Measurements from ENCODE around the gene YWHAG. TPM values are rescaled to one million over a fixed set of nuclear protein-coding genes. Genes with fewer than 3 reads are reported as not detected.

YWHAG gene
- total RNA-seq, 4 donors from 2014 or later = 52.8 to 97.7 (median 66.3) TPM

DNA sequence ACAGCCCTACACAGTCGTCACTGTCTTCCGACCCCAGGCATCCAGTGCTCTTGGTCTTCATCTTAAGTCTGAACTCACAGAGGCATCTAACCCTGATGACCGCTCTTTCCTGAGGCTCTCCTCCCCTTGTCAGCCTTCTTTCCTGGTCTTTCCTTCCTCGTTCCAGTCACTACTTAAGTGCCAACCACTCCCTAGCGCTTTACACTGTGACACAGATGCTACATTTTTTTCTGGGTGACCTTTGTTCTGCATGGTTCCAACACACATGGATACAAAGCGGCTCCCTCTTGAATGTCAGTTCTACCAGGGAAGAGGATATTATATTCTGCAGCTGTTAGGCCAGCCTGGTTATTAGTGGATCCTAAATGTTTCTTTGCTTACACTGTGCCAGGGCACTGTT lies 12.7 kb downstream of the YWHAG start:
- WGBS, 2 donors = 88 to 97% methylated on average over 6 of the region's 6 CpGs
- Histone ChIP-seq H3K27me3 (no peaks in the 10 kb centered on the region), H3K36me3 (peaks cover 5 to 97% (median 28%) of the 10 kb centered on the region in 3 donors), H3K4me3 (no peak overlapping the region), H3K27ac (peak overlapping the region in 3 of 4 donors; percentile 35 to 54 (median 39)), H3K9me3 (no peaks in the 10 kb centered on the region), H3K4me1 (peaks cover 0 to 57% (median 12%) of the 10 kb centered on the region in 3 donors)
- TF ChIP-seq CTCF (IDR thresholded peaks at IDR 0.05) = no peak
- TF ChIP-seq POLR2A (IDR thresholded peaks at IDR 0.05) = no peak
- DNase-seq = no peak
- intact Hi-C loops (cut with DNase I) = no loop called here

- no peak for DNase-seq
- peaks cover 3 to 66% (median 25%) of the 10 kb centered on the region in 3 donors for H3K4me1 ChIP-seq
- TF ChIP-seq CTCF (IDR thresholded peaks at IDR 0.05) (no peak), POLR2A (IDR thresholded peaks at IDR 0.05) (no peak)
- WGBS, 2 donors = 91 to 94% methylated on average over 6 of the region's 6 CpGs
- intact Hi-C loops (cut with DNase I) = no loop called here
- no peak overlapping the region for H3K27ac ChIP-seq
- H3K4me3 ChIP-seq = no peak overlapping the region
- H3K27me3 ChIP-seq = no peaks in the 10 kb centered on the region
- no peaks in the 10 kb centered on the region for H3K9me3 ChIP-seq
- H3K36me3 ChIP-seq = peaks cover 5 to 88% (median 28%) of the 10 kb centered on the region in 3 donors
These were observed 14.9 kb downstream of the YWHAG start for GRCh38 chr7:76343931-76344321.

GRCh38 chr7:76343294-76343930 lies 15.4 kb downstream of the YWHAG start:
- no peak overlapping the region for H3K4me3 ChIP-seq
- TF ChIP-seq CTCF (IDR thresholded peaks at IDR 0.05) = no peak
- TF ChIP-seq POLR2A (IDR thresholded peaks at IDR 0.05) = no peak
- intact Hi-C loops (cut with DNase I) = no loop called here
- no peaks in the 10 kb centered on the region for H3K27me3 ChIP-seq
- H3K9me3 ChIP-seq = no peaks in the 10 kb centered on the region
- H3K27ac ChIP-seq = no peak overlapping the region
- peaks cover 5 to 83% (median 28%) of the 10 kb centered on the region in 3 donors for H3K36me3 ChIP-seq
- WGBS, 2 donors = 86 to 94% methylated on average over 6 of the region's 6 CpGs
- H3K4me1 ChIP-seq = peaks cover 3 to 66% (median 29%) of the 10 kb centered on the region in 3 donors
- DNase-seq = no peak

- peaks cover 5 to 80% (median 28%) of the 10 kb centered on the region in 3 donors for H3K36me3 ChIP-seq
- DNase-seq = no peak
- peaks cover 3 to 70% (median 30%) of the 10 kb centered on the region in 3 donors for H3K4me1 ChIP-seq
- H3K27me3 ChIP-seq = no peaks in the 10 kb centered on the region
- 83 to 93% methylated on average over 5 of the region's 5 CpGs for WGBS, 2 donors
- H3K9me3 ChIP-seq = no peaks in the 10 kb centered on the region
- intact Hi-C loops (cut with DNase I) = no loop called here
- no peak for TF ChIP-seq POLR2A (IDR thresholded peaks at IDR 0.05)
- TF ChIP-seq CTCF (IDR thresholded peaks at IDR 0.05) = no peak
- H3K27ac ChIP-seq = no peak overlapping the region
- H3K4me3 ChIP-seq = no peak overlapping the region
These were observed 16.6 kb downstream of the YWHAG start for GRCh38 chr7:76342222-76342621.

- TF ChIP-seq CTCF (IDR thresholded peaks at IDR 0.05) (no peak), POLR2A (IDR thresholded peaks at IDR 0.05) (no peak)
- H3K4me1 ChIP-seq = peaks cover 3 to 63% (median 25%) of the 10 kb centered on the region in 3 donors
- H3K27me3 ChIP-seq = no peaks in the 10 kb centered on the region
- peaks cover 5 to 72% (median 20%) of the 10 kb centered on the region in 3 donors for H3K36me3 ChIP-seq
- H3K9me3 ChIP-seq = no peaks in the 10 kb centered on the region
- intact Hi-C loops (cut with DNase I) = no loop called here
- peak overlapping the region; percentile 7 to 79 (median 46) for H3K27ac ChIP-seq
- WGBS, 2 donors = 30 to 40% methylated on average over 1 of the region's 3 CpGs
- no peak overlapping the region for H3K4me3 ChIP-seq
- no peak for DNase-seq
These were observed 18.1 kb downstream of the YWHAG start for GRCh38 chr7:76340617-76341131.

All from esophagus squamous epithelium (tissue), 5 donors.